ENCODE data around the gene TCL1B. TPM values are rescaled to one million over a fixed set of nuclear protein-coding genes. Genes with fewer than 3 reads are reported as not detected.

The TCL1B gene
- total RNA-seq, 4 donors from 2014 or later = not detected

DNA sequence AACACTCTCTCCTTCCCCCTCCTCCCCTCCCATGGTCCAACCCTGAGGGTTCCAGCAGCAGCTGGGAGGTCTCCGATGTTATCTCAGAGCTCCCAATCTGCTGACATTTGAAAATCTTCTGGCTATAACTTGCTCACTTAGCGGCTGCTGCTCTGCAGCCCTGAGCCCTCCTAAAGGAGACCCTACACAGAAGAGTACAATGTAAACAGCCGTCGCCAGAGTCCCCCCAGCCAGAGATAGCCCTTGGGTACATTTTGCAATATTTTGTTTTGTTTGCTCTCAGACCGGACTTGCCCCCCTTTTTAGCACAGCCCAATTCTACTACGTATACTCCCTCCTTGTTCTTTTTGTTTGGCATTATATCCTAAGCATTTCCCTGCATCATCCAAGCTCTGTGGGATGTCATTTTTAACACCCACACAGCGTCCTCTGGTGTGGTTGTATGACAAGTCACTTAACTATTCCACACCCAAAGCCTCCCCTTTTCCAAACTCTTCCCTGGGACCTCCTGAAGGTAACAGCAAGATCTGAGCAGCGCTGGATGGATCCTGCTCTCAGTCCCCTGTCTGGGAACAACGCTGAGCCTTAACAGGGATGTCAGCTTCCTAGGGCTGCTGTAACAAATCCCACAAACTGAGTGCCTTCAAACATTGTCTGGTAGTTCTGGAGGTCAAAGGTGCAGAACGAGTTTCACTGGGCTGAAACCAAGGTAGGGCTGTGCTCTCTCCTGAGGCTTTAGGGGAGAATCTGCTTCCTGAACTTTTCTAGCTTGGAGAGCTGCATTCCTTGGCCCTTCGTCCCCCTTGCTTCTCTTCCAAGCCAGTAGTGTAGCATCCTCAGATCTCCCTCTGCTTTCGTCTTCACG lies 25.3 kb upstream of the TCL1B start:
- Histone ChIP-seq H3K27me3 (peaks cover 0 to 38% (median 2%) of the 10 kb centered on the region in 4 donors), H3K36me3 (no peaks in the 10 kb centered on the region), H3K4me3 (no peak overlapping the region), H3K9me3 (no peaks in the 10 kb centered on the region), H3K4me1 (peaks cover 0 to 10% (median 5%) of the 10 kb centered on the region in 4 donors), H3K27ac (replicated peaks in 1 of 4) (no peak overlapping the region)
- DNase-seq (ENCODE audit: extremely low spot score) = no peak
- TF ChIP-seq, protein P1, sequence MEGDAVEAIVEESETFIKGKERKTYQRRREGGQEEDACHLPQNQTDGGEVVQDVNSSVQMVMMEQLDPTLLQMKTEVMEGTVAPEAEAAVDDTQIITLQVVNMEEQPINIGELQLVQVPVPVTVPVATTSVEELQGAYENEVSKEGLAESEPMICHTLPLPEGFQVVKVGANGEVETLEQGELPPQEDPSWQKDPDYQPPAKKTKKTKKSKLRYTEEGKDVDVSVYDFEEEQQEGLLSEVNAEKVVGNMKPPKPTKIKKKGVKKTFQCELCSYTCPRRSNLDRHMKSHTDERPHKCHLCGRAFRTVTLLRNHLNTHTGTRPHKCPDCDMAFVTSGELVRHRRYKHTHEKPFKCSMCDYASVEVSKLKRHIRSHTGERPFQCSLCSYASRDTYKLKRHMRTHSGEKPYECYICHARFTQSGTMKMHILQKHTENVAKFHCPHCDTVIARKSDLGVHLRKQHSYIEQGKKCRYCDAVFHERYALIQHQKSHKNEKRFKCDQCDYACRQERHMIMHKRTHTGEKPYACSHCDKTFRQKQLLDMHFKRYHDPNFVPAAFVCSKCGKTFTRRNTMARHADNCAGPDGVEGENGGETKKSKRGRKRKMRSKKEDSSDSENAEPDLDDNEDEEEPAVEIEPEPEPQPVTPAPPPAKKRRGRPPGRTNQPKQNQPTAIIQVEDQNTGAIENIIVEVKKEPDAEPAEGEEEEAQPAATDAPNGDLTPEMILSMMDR (IDR thresholded peaks at IDR 0.05) = no peak
- TF ChIP-seq POLR2AphosphoS5 (IDR thresholded peaks at IDR 0.05) (no peak), EP300 (IDR thresholded peaks at IDR 0.05) (no peak), POLR2A (IDR thresholded peaks at IDR 0.05; ENCODE audit: low read depth) (no peak)
- 35% methylated on average over 13 of the region's 13 CpGs for WGBS
- intact Hi-C loops (cut with DNase I) = no loop called here

DNA sequence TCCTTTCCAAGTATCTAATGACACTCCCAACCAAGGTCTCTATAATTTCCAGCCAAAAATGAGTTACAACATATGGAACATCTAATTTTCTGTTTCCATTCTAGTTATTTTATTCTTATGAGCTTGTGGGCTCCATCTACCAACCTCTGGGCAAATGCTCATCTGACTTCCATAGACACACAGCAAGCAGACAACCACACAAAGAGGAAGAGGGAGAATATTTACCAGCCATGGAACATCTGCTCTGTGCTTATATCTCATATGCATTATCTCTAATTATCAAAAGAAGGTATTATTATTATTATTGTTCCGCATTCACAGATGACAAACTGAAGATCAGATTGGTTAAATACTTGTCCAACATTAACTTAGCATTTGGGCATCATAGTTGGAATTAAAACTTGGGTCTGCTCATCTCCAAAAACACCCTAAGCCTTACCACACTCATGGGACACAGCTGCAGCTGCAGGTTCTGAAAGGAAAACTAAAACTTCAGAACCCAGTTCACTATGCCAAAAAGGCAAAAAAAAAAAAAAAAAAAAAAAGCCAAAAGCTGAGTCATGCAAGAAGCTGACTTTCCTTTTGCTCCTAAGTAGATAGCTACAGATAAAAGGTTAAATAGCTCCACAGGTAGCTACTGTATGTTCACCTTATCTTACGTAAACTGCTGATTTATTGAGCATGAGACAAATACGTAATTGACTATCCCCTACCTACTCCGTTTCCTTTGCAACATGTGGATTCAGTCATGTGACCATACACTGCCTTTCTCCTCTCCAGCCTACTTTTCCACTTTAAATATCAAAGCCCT lies 23.6 kb upstream of the TCL1B start:
- H3K27me3 ChIP-seq = peaks cover 0 to 52% (median 2%) of the 10 kb centered on the region in 4 donors
- intact Hi-C loops (cut with DNase I) = no loop called here
- TF ChIP-seq POLR2AphosphoS5 (IDR thresholded peaks at IDR 0.05) = no peak
- TF ChIP-seq EP300 (IDR thresholded peaks at IDR 0.05) = no peak
- no peak for TF ChIP-seq POLR2A (IDR thresholded peaks at IDR 0.05; ENCODE audit: low read depth)
- TF ChIP-seq, protein P1 (IDR thresholded peaks at IDR 0.05) = no peak

DNA sequence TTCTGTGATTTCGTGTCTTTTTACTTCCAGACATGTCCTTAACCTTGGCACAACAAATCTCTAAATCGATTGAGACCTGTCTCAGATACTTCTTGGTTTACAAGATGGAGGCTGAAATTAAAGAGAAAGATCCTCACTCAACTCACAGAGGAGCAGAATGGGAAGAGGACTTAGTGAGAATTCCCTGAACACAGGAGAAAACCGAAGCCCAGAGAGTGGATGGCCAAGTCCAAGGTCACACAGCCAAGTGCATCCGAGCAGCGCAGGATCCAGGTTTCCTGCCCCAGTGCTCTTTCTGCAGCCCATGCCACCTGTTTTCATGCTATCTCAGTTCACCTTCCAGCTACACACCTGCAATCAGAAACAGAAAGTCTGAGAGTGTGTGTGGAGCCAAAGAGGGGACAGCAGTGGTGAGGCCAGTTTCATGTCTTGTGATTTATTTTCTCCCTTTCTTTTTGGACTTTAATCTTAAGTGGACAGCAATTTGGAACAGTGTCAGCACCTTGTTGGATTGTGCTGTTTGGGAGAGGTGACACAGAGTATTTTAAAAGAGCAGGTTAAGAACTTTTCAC lies 22.9 kb upstream of the TCL1B start:
- H3K27ac ChIP-seq (replicated peaks in 1 of 4) = no peak overlapping the region
- peaks cover 0 to 45% (median 2%) of the 10 kb centered on the region in 4 donors for H3K27me3 ChIP-seq
- no peak overlapping the region for H3K4me3 ChIP-seq
- no peaks in the 10 kb centered on the region for H3K9me3 ChIP-seq
- no peak for DNase-seq (ENCODE audit: extremely low spot score)
- intact Hi-C loops (cut with DNase I) = no loop called here
- WGBS = 73% methylated on average over 5 of the region's 5 CpGs
- TF ChIP-seq POLR2A (IDR thresholded peaks at IDR 0.05; ENCODE audit: low read depth) (no peak), EP300 (IDR thresholded peaks at IDR 0.05) (no peak), POLR2AphosphoS5 (IDR thresholded peaks at IDR 0.05) (no peak)
- TF ChIP-seq, protein P1 (IDR thresholded peaks at IDR 0.05) = no peak
- H3K36me3 ChIP-seq = no peaks in the 10 kb centered on the region
- H3K4me1 ChIP-seq = peaks cover 0 to 10% (median 5%) of the 10 kb centered on the region in 4 donors

More for the DNA sequence above, 23.6 kb upstream of the TCL1B start:
- no peak overlapping the region for H3K4me3 ChIP-seq
- no peaks in the 10 kb centered on the region for H3K9me3 ChIP-seq
- WGBS = 43% methylated on average over 4 of the region's 4 CpGs
- no peak overlapping the region for H3K27ac ChIP-seq (replicated peaks in 1 of 4)
- H3K36me3 ChIP-seq = no peaks in the 10 kb centered on the region
- peaks cover 0 to 10% (median 5%) of the 10 kb centered on the region in 4 donors for H3K4me1 ChIP-seq
- no peak for DNase-seq (ENCODE audit: extremely low spot score)

DNA sequence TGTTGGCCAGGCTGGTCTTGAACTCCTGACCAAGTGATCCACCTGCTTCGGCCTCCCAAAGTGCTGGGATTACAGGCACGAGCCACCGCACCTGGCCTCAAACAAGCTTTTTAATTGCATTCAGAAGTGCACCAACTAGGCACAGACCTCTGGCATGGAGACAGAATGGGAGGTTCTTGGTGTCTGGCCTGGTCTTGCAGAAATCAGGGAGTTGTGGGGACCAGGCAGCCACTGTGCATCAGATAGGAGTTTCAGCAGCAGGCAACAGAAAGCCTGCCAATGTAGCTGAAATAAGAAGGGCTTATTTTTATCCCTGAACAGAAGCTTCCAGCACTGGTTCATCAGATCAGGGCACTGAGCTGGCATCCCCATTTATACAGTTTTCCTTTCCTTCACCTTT lies 22.2 kb upstream of the TCL1B start:
- Histone ChIP-seq H3K9me3 (no peaks in the 10 kb centered on the region), H3K4me1 (peaks cover 0 to 10% (median 5%) of the 10 kb centered on the region in 4 donors), H3K27me3 (peaks cover 0 to 37% (median 2%) of the 10 kb centered on the region in 4 donors), H3K36me3 (no peaks in the 10 kb centered on the region), H3K27ac (replicated peaks in 1 of 4) (no peak overlapping the region), H3K4me3 (no peak overlapping the region)
- no peak for TF ChIP-seq POLR2AphosphoS5 (IDR thresholded peaks at IDR 0.05)
- TF ChIP-seq, protein P1 (IDR thresholded peaks at IDR 0.05) = no peak
- no peak for TF ChIP-seq POLR2A (IDR thresholded peaks at IDR 0.05; ENCODE audit: low read depth)
- no peak for TF ChIP-seq EP300 (IDR thresholded peaks at IDR 0.05)
- WGBS = 100% methylated on average over 3 of the region's 3 CpGs
- intact Hi-C loops (cut with DNase I) = no loop called here
- no peak for DNase-seq (ENCODE audit: extremely low spot score)
